Stimulated activated CD8-positive, alpha-beta memory T cell treated with anti-CD3 and anti-CD28 coated beads, Interleukin-15, amount 100 ng/mL, for 1 hour (primary cell): ENCODE results near the gene RBM18.
A peak's percentile ranks its signal among the peaks of the same experiment; 100 is the strongest.

Source experiments
- DNase-seq: peaks from one replicate; pipeline ENCODE4 v3.0.0-alpha.2; 2020; ENCODE audit warnings: low read depth

The RBM18 gene

GRCh38 chr9:122221183-122221811 is 43.3 kb downstream of the RBM18 start:
- DNase-seq = no peak

GRCh38 chr9:122220673-122221182 is 43.9 kb downstream of the RBM18 start:
- no peak for DNase-seq

- DNase-seq = no peak
Measured at GRCh38 chr9:122219856-122220672, 44.6 kb downstream of the RBM18 start.

GRCh38 chr9:122218935-122219855 is 45.4 kb downstream of the RBM18 start:
- no peak for DNase-seq

GRCh38 chr9:122218071-122218934 is 46.3 kb downstream of the RBM18 start:
- no peak for DNase-seq

- no peak for DNase-seq
Measured at GRCh38 chr9:122217640-122218039, 47.0 kb downstream of the RBM18 start.

GRCh38 chr9:122216798-122217418 is 47.7 kb downstream of the RBM18 start:
- DNase-seq = no peak

GRCh38 chr9:122216138-122216797 is 48.4 kb downstream of the RBM18 start:
- no peak for DNase-seq

GRCh38 chr9:122215663-122216062 is 49.0 kb downstream of the RBM18 start:
- DNase-seq = no peak

GRCh38 chr9:122214507-122214906 is 50.1 kb downstream of the RBM18 start:
- DNase-seq = no peak

- DNase-seq = peak; percentile 2
Measured at GRCh38 chr9:122213589-122214413, 50.8 kb downstream of the RBM18 start.

GRCh38 chr9:122213102-122213588 is 51.5 kb downstream of the RBM18 start:
- no peak for DNase-seq

GRCh38 chr9:122212473-122213004 is 52.1 kb downstream of the RBM18 start:
- DNase-seq = no peak

GRCh38 chr9:122209451-122209850 is 55.2 kb downstream of the RBM18 start:
- no peak for DNase-seq

- no peak for DNase-seq
Measured at GRCh38 chr9:122207096-122207495, 57.5 kb downstream of the RBM18 start.

- no peak for DNase-seq
Measured at GRCh38 chr9:122206118-122207046, 58.3 kb downstream of the RBM18 start.

GRCh38 chr9:122205176-122205575 is 59.5 kb downstream of the RBM18 start:
- DNase-seq = no peak

- DNase-seq = no peak
Measured at GRCh38 chr9:122204491-122204890, 60.1 kb downstream of the RBM18 start.
